ENCODE data around the gene MORN1.

DNA sequence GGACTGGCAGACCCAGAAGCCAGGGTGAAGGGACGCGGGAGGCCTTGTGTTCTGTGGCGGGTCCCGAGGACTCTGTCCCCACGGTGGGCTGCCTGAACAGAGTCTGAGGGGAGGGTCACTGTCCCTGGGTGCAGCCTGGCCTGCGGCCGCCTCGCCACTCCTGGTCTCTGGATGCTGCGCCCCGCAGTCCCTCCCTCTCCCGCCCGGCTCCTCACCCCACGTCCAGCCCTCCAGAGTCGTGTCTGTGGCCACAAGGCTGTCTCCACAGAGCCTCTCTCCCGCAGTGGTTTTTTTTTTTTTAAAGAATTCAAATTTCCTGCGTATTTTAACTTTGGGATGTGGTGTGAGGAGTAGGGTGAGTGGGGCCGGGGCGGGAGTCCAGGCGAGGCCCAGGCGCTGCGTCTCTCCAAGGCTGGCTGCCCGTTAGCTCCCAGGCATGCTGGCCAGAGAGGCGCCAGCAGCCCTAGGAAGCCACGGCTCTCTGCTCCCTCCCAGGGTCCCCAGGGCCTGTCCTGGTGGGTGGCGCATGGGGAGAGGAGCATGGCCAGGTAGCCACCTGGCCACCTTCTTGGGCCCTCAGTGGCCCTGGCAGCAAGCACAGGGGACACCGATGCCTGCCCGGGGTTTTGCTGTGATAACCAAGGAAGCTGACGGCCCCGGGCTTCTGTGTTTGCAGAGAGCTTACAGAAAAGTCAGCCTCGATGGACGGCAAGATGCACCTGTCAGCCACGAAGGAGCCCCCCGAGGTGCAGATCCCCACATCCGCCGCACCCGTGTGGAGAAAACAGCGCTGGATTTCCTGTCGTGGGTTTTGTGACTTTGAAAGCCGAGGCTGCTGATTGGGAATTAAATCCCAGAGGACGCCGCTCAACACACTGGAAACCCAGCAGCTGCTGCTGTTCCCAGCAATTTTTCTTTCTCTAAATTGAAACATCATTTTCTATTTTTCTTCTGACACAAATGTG lies 72.8 kb downstream of the MORN1 start:
- TF ChIP-seq RARB (CRISPR knock-in tag; IDR thresholded peaks at IDR 0.05) (no peak), ZFP3 (CRISPR knock-in tag; IDR thresholded peaks at IDR 0.05) (no peak), ZFP30 (CRISPR knock-in tag; IDR thresholded peaks at IDR 0.05) (no peak), ZNF565 (CRISPR knock-in tag; conservative IDR thresholded peaks at IDR 0.05; ENCODE audit: low read depth) (no peak), BACH2 (CRISPR knock-in tag; IDR thresholded peaks at IDR 0.05; ENCODE audit: borderline replicate concordance) (no peak)
